IMR-90 (cell line): Measurements from ENCODE around the gene BCS1L.

ENCODE experiments used
- BHLHE40 ChIP-seq: fragments of 150-350 bp; IDR thresholded peaks from 2 replicates; pipeline ENCODE4 v1.6.1; 2016; ENCODE audit warnings: mild to moderate bottlenecking, low read depth, low read length
- MAFK ChIP-seq: IDR thresholded peaks from 2 replicates; pipeline ENCODE4 v1.6.1; 2012; ENCODE audit warnings: low read depth, low read length, improper control_type of control experiment
- RFX5 ChIP-seq: IDR thresholded peaks from 2 replicates; pipeline ENCODE4 v1.8.0; 2012; ENCODE audit warnings: low read depth, mild to moderate bottlenecking, low read length, moderate library complexity
- TF ChIP-seq, protein P1 (sequence below): conservative IDR thresholded peaks from 2 replicates; pipeline ENCODE4 v1.5.1; 2012; ENCODE audit warnings: mild to moderate bottlenecking, low read depth, low read length, improper control_type of control experiment

DNA sequence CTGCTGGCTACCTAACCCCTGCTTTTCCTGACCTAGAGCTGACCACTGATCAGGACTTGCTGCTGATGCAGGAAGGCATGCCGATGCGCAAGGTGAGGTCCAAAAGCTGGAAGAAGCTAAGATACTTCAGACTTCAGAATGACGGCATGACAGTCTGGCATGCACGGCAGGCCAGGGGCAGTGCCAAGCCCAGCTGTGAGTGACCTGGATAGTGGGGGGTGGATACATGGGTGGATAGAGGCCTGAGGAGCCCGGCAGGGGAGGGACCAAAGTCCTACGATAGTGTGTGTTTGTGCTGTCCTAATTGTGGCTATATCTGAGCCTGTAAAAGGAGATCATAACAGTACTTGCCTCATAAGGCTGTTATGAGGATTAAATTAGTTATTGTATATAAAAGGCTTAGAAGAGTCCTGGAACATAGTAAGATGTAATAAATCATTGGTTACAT is 43.6 kb upstream of the BCS1L start:
- TF ChIP-seq MAFK (no peak), BHLHE40 (no peak), RFX5 (no peak)
- TF ChIP-seq, protein P1, sequence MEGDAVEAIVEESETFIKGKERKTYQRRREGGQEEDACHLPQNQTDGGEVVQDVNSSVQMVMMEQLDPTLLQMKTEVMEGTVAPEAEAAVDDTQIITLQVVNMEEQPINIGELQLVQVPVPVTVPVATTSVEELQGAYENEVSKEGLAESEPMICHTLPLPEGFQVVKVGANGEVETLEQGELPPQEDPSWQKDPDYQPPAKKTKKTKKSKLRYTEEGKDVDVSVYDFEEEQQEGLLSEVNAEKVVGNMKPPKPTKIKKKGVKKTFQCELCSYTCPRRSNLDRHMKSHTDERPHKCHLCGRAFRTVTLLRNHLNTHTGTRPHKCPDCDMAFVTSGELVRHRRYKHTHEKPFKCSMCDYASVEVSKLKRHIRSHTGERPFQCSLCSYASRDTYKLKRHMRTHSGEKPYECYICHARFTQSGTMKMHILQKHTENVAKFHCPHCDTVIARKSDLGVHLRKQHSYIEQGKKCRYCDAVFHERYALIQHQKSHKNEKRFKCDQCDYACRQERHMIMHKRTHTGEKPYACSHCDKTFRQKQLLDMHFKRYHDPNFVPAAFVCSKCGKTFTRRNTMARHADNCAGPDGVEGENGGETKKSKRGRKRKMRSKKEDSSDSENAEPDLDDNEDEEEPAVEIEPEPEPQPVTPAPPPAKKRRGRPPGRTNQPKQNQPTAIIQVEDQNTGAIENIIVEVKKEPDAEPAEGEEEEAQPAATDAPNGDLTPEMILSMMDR = no peak
